ENCODE measurements around the gene FUT4.

- TF ChIP-seq CTCF (IDR thresholded peaks at IDR 0.05) (no peak), POLR2A (IDR thresholded peaks at IDR 0.05) (no peak)
These were observed 40.3 kb downstream of the FUT4 start for GRCh38 chr11:94583866-94584500.
